ENCODE measurements around the gene KLF13.
A peak's percentile ranks its signal among the peaks of the same experiment; 100 is the strongest.
"Not testable (repeated sequence)": the region's sequence is repeated elsewhere in the genome, so short reads cannot be mapped to it uniquely, and the experiment has no call there.

KLF13 gene

GRCh38 chr15:31347981-31348803, 21.6 kb downstream of the KLF13 start:
- no peak for DNase-seq

- DNase-seq = no peak
Observed at GRCh38 chr15:31349233-31350141, 22.9 kb downstream of the KLF13 start.

- DNase-seq = no peak
Observed at GRCh38 chr15:31350771-31351170, 24.1 kb downstream of the KLF13 start.

- no peak for DNase-seq
Observed at GRCh38 chr15:31352339-31352751, 25.7 kb downstream of the KLF13 start.

GRCh38 chr15:31352911-31353811, 26.5 kb downstream of the KLF13 start:
- DNase-seq = peak; percentile 56

- no peak for DNase-seq
Observed at GRCh38 chr15:31353931-31354330, 27.3 kb downstream of the KLF13 start.

- not testable (repeated sequence) for DNase-seq
Observed at GRCh38 chr15:31356097-31356496, 29.5 kb downstream of the KLF13 start.

GRCh38 chr15:31357148-31357547, 30.5 kb downstream of the KLF13 start:
- DNase-seq = no peak

- no peak for DNase-seq
Observed at GRCh38 chr15:31358163-31358562, 31.5 kb downstream of the KLF13 start.

GRCh38 chr15:31358957-31359701, 32.5 kb downstream of the KLF13 start:
- no peak for DNase-seq

GRCh38 chr15:31359702-31360111, 33.1 kb downstream of the KLF13 start:
- no peak for DNase-seq

- DNase-seq = no peak
Observed at GRCh38 chr15:31360158-31360561, 33.5 kb downstream of the KLF13 start.

GRCh38 chr15:31360843-31361763, 34.5 kb downstream of the KLF13 start:
- peak; percentile 57 for DNase-seq

GRCh38 chr15:31361764-31362515, 35.3 kb downstream of the KLF13 start:
- no peak for DNase-seq

GRCh38 chr15:31362886-31363285, 36.3 kb downstream of the KLF13 start:
- DNase-seq = no peak

GRCh38 chr15:31364301-31365031, 37.8 kb downstream of the KLF13 start:
- peak; percentile 39 for DNase-seq

GRCh38 chr15:31365032-31365654, 38.5 kb downstream of the KLF13 start:
- DNase-seq = no peak

GRCh38 chr15:31365655-31366127, 39.1 kb downstream of the KLF13 start:
- peak; percentile 82 for DNase-seq
